ENCODE results near the gene TTC34.

- TF ChIP-seq POLR2A (IDR thresholded peaks at IDR 0.05; ENCODE audit: low read depth, low read length) = no peak
- TF ChIP-seq POLR2AphosphoS5 (IDR thresholded peaks at IDR 0.05; ENCODE audit: low read depth, low read length) = no peak
- TF ChIP-seq PAX5 (IDR thresholded peaks at IDR 0.05; ENCODE audit: insufficient read depth, low read length, severe bottlenecking) = no peak
- no peak for TF ChIP-seq TAF1 (IDR thresholded peaks at IDR 0.05; ENCODE audit: low read depth, low read length)
- TF ChIP-seq SPI1 (IDR thresholded peaks at IDR 0.05; ENCODE audit: low read depth, low read length) = no peak
Measured at GRCh38 chr1:2820731-2821372, 19.4 kb upstream of the TTC34 start.
